Measurements from ENCODE around the gene HOXC10.

Gene HOXC10

GRCh38 chr12:54004063-54004840 lies 19.3 kb downstream of the HOXC10 start:
- no peak for DNase-seq (ENCODE audit: low spot score)

GRCh38 chr12:54004841-54005530 lies 20.0 kb downstream of the HOXC10 start:
- DNase-seq (ENCODE audit: low spot score): no peak

- no peak for DNase-seq (ENCODE audit: low spot score)
Measured at GRCh38 chr12:54005531-54005852, 20.5 kb downstream of the HOXC10 start.

- DNase-seq (ENCODE audit: low spot score): peak; percentile 80
Measured at GRCh38 chr12:54005853-54006558, 21.1 kb downstream of the HOXC10 start.

GRCh38 chr12:54006559-54007220 lies 21.7 kb downstream of the HOXC10 start:
- DNase-seq (ENCODE audit: low spot score): no peak

GRCh38 chr12:54007538-54008259 lies 22.8 kb downstream of the HOXC10 start:
- DNase-seq (ENCODE audit: low spot score): no peak

GRCh38 chr12:54008260-54008552 lies 23.3 kb downstream of the HOXC10 start:
- no peak for DNase-seq (ENCODE audit: low spot score)

- no peak for DNase-seq (ENCODE audit: low spot score)
Measured at GRCh38 chr12:54009171-54010052, 24.5 kb downstream of the HOXC10 start.

GRCh38 chr12:54010053-54010971 lies 25.4 kb downstream of the HOXC10 start:
- no peak for DNase-seq (ENCODE audit: low spot score)

GRCh38 chr12:54010972-54011664 lies 26.2 kb downstream of the HOXC10 start:
- DNase-seq (ENCODE audit: low spot score): no peak

- DNase-seq (ENCODE audit: low spot score): no peak
Measured at GRCh38 chr12:54011665-54012532, 27.0 kb downstream of the HOXC10 start.

GRCh38 chr12:54012631-54013409 lies 27.9 kb downstream of the HOXC10 start:
- no peak for DNase-seq (ENCODE audit: low spot score)

- DNase-seq (ENCODE audit: low spot score): no peak
Measured at GRCh38 chr12:54014377-54015017, 29.6 kb downstream of the HOXC10 start.

GRCh38 chr12:54015018-54015931 lies 30.3 kb downstream of the HOXC10 start:
- no peak for DNase-seq (ENCODE audit: low spot score)

GRCh38 chr12:54016051-54016450 lies 31.1 kb downstream of the HOXC10 start:
- DNase-seq (ENCODE audit: low spot score): no peak

- no peak for DNase-seq (ENCODE audit: low spot score)
Measured at GRCh38 chr12:54016478-54016964, 31.6 kb downstream of the HOXC10 start.
